WTC11 (cell line): ENCODE results near the gene NAGLU. TPM values are rescaled to one million over a fixed set of nuclear protein-coding genes. Genes with fewer than 3 reads are reported as not detected.

Experiments used
- ATAC-seq: fragments of 200-7000 bp; cut with Tn5 transposase; 2 replicates; pipeline ENCODE4 v1.10.0; 2021; ENCODE audit warnings: mild to moderate bottlenecking, moderate library complexity
- CTCF ChIA-PET: fragments of 300-600 bp; sonication (Branson Sonifier 250); formaldehyde crosslinking; loops from one replicate; lab custom pipeline; 2021; ENCODE audit warnings: antibody characterized with exemption; lab: Charles Lee
- POLR2A ChIA-PET: fragments of 350-600 bp; sonication (Branson Sonifier 250); formaldehyde crosslinking; loops from one replicate; lab custom pipeline; 2021; ENCODE audit warnings: antibody characterized with exemption; lab: Charles Lee
- DNase-seq: peaks from one replicate; pipeline ENCODE4 v3.0.0; 2021; ENCODE audit warnings: low spot score
- H3K27ac Mint-ChIP-seq: 2 replicates; pipeline ENCODE4 v1.8.0; 2021; ENCODE audit warnings: mixed read lengths
- H3K27me3 Mint-ChIP-seq: 2 replicates; pipeline ENCODE4 v1.8.0; 2021; ENCODE audit warnings: low read depth, mild to moderate bottlenecking, moderate library complexity, mixed read lengths
- H3K36me3 Mint-ChIP-seq: 2 replicates; pipeline ENCODE4 v1.8.0; 2021; ENCODE audit warnings: mixed read lengths
- H3K4me1 Mint-ChIP-seq: 2 replicates; pipeline ENCODE4 v1.8.0; 2022; ENCODE audit warnings: mixed read lengths
- H3K4me3 Mint-ChIP-seq: 2 replicates; pipeline ENCODE4 v1.8.0; 2021; ENCODE audit warnings: mild to moderate bottlenecking, moderate library complexity, mixed read lengths
- H3K9me3 Mint-ChIP-seq: 2 replicates; pipeline ENCODE4 v1.8.0; 2021; ENCODE audit warnings: mixed read lengths
- CBFB ChIP-seq: sonication (generic); formaldehyde crosslinking; IDR thresholded peaks from 2 replicates; pipeline ENCODE4 v1.8.1; 2022; ENCODE audit warnings: mild to moderate bottlenecking, low read depth, missing genetic modification reagents
- CREM ChIP-seq: sonication (generic); formaldehyde crosslinking; IDR thresholded peaks from 2 replicates; pipeline ENCODE4 v1.8.1; 2022; ENCODE audit warnings: mild to moderate bottlenecking, missing genetic modification reagents, moderate library complexity
- FOXK1 ChIP-seq: sonication (generic); formaldehyde crosslinking; IDR thresholded peaks from 2 replicates; pipeline ENCODE4 v1.8.0; 2022; ENCODE audit warnings: mild to moderate bottlenecking, moderate library complexity, missing genetic modification reagents
- FOXP1 ChIP-seq: sonication (generic); formaldehyde crosslinking; IDR thresholded peaks from 2 replicates; pipeline ENCODE4 v1.8.0; 2022; ENCODE audit warnings: missing genetic modification reagents, mild to moderate bottlenecking, moderate library complexity, borderline replicate concordance
- NFE2L1 ChIP-seq: sonication (generic); formaldehyde crosslinking; IDR thresholded peaks from 2 replicates; pipeline ENCODE4 v1.8.1; 2023; ENCODE audit warnings: missing genetic modification reagents
- NR1H2 ChIP-seq: sonication (generic); formaldehyde crosslinking; IDR thresholded peaks from 2 replicates; pipeline ENCODE4 v1.9.0; 2021; ENCODE audit warnings: mild to moderate bottlenecking, moderate library complexity, missing genetic modification reagents
- SP1 ChIP-seq: sonication (generic); formaldehyde crosslinking; conservative IDR thresholded peaks from 2 replicates; pipeline ENCODE4 v1.8.1; 2022; ENCODE audit warnings: missing genetic modification reagents
- TEAD4 ChIP-seq: sonication (generic); formaldehyde crosslinking; IDR thresholded peaks from 2 replicates; pipeline ENCODE4 v1.8.0; 2022; ENCODE audit warnings: mild to moderate bottlenecking, missing genetic modification reagents
- ZBTB21 ChIP-seq: sonication (generic); formaldehyde crosslinking; IDR thresholded peaks from 2 replicates; pipeline ENCODE4 v1.8.1; 2023; ENCODE audit warnings: mild to moderate bottlenecking, missing genetic modification reagents, borderline replicate concordance
- ZNF396 ChIP-seq: fragments of 250-450 bp; sonication (Bioruptor Pico); IDR thresholded peaks from 2 replicates; pipeline ENCODE4 v1.8.0; 2021; ENCODE audit warnings: mild to moderate bottlenecking, moderate library complexity, borderline replicate concordance
- total RNA-seq: library from RNA; stranded (reverse); gene quantifications from 3 replicates; pipeline ENCODE4 v1.2.3, GENCODE V29; 2021
- TF ChIP-seq, protein P1 (sequence below): sonication (generic); formaldehyde crosslinking; IDR thresholded peaks from 2 replicates; pipeline ENCODE4 v1.8.0; 2023; ENCODE audit warnings: missing genetic modification reagents, mild to moderate bottlenecking, borderline replicate concordance
- TF ChIP-seq, protein P2 (sequence below): sonication (generic); formaldehyde crosslinking; IDR thresholded peaks from 2 replicates; pipeline ENCODE4 v1.8.1; 2022; ENCODE audit warnings: mild to moderate bottlenecking, moderate library complexity, missing genetic modification reagents
- TF ChIP-seq, protein P3 (sequence below): sonication (generic); formaldehyde crosslinking; IDR thresholded peaks from 2 replicates; pipeline ENCODE4 v1.8.1; 2022; ENCODE audit warnings: low read depth, missing genetic modification reagents, borderline replicate concordance
- TF ChIP-seq, protein P4 (sequence below): sonication (generic); formaldehyde crosslinking; IDR thresholded peaks from 2 replicates; pipeline ENCODE4 v1.8.0; 2023; ENCODE audit warnings: missing genetic modification reagents
- TF ChIP-seq, protein P5 (sequence below): sonication (generic); formaldehyde crosslinking; IDR thresholded peaks from 2 replicates; pipeline ENCODE4 v1.8.0; 2022; ENCODE audit warnings: missing genetic modification reagents
- TF ChIP-seq, protein P6 (sequence below): fragments of 200-600 bp; IDR thresholded peaks from 2 replicates; pipeline ENCODE4 v1.8.0; 2022; ENCODE audit warnings: antibody characterized with exemption
- TF ChIP-seq, protein P7 (sequence below): fragments of 250-450 bp; sonication (Bioruptor Pico); conservative IDR thresholded peaks from 2 replicates; pipeline ENCODE4 v1.9.0; 2021; ENCODE audit warnings: mild to moderate bottlenecking
- TF ChIP-seq, protein P8 (sequence below): sonication (generic); formaldehyde crosslinking; IDR thresholded peaks from 2 replicates; pipeline ENCODE4 v1.8.1; 2023; ENCODE audit warnings: mild to moderate bottlenecking, missing genetic modification reagents

NAGLU gene
- total RNA-seq, 1 experiment from 2014 or later: 39.3 TPM

DNA sequence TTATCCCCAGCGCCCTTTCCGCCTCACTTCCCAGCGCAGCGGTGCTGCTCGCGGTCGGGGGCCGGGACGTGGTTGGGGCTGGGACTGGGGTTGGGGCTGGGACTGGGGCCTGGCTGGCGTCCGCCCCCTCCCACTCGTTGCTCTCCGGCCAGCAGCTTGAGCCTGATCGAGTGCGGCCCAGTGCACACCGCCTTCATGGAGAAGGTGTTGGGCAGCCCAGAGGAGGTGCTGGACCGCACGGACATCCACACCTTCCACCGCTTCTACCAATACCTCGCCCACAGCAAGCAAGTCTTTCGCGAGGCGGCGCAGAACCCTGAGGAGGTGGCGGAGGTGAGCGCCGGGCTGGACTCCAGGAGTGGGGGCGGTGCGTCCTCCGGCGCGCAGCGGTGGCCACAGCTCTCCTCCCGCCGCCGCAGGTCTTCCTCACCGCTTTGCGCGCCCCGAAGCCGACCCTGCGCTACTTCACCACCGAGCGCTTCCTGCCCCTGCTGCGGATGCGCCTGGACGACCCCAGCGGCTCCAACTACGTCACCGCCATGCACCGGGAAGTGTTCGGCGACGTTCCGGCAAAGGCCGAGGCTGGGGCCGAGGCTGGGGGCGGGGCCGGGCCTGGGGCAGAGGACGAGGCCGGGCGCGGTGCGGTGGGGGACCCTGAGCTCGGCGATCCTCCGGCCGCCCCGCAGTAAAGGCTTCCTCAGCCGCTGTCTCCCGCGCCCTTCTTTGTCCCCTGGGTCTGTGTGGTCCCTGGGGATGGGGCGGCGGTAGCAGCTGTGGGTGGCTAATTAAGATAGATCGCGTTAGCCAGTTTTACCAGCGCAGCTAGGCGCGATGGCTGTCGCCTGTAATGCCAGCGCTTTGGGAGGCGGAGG is 18.4 kb downstream of the NAGLU start:
- POLR2A ChIA-PET: interaction anchor here (0.6 to 1.3 kb wide), 6 partner anchors 16 to 129 kb away, joined by 3 to 4 read pairs (median 3); partner anchors contain the start of genes PSMC3IP and TUBG1
- H3K36me3 Mint-ChIP-seq: no peaks in the 10 kb centered on the region
- ATAC-seq (peak; percentile 81), DNase-seq (peak; percentile 93)
- CTCF ChIA-PET: interaction anchor here (0.6 to 2.6 kb wide), 13 partner anchors 9 to 534 kb away, joined by 3 to 22 read pairs (median 4); partner anchors contain the start of genes CNTNAP1, NKIRAS2 and PSMC3IP
- H3K4me3 Mint-ChIP-seq: peak overlapping the region; percentile 85
- peaks cover 12% of the 10 kb centered on the region for H3K4me1 Mint-ChIP-seq
- H3K9me3 Mint-ChIP-seq: no peaks in the 10 kb centered on the region
- H3K27me3 Mint-ChIP-seq: no peaks in the 10 kb centered on the region
- peak overlapping the region; percentile 79 for H3K27ac Mint-ChIP-seq
- TF ChIP-seq, protein P1, sequence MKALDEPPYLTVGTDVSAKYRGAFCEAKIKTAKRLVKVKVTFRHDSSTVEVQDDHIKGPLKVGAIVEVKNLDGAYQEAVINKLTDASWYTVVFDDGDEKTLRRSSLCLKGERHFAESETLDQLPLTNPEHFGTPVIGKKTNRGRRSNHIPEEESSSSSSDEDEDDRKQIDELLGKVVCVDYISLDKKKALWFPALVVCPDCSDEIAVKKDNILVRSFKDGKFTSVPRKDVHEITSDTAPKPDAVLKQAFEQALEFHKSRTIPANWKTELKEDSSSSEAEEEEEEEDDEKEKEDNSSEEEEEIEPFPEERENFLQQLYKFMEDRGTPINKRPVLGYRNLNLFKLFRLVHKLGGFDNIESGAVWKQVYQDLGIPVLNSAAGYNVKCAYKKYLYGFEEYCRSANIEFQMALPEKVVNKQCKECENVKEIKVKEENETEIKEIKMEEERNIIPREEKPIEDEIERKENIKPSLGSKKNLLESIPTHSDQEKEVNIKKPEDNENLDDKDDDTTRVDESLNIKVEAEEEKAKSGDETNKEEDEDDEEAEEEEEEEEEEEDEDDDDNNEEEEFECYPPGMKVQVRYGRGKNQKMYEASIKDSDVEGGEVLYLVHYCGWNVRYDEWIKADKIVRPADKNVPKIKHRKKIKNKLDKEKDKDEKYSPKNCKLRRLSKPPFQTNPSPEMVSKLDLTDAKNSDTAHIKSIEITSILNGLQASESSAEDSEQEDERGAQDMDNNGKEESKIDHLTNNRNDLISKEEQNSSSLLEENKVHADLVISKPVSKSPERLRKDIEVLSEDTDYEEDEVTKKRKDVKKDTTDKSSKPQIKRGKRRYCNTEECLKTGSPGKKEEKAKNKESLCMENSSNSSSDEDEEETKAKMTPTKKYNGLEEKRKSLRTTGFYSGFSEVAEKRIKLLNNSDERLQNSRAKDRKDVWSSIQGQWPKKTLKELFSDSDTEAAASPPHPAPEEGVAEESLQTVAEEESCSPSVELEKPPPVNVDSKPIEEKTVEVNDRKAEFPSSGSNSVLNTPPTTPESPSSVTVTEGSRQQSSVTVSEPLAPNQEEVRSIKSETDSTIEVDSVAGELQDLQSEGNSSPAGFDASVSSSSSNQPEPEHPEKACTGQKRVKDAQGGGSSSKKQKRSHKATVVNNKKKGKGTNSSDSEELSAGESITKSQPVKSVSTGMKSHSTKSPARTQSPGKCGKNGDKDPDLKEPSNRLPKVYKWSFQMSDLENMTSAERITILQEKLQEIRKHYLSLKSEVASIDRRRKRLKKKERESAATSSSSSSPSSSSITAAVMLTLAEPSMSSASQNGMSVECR: 0 out of 2 replicates have a peak, but pooled peaks have one; percentile 53
- TF ChIP-seq, protein P2, sequence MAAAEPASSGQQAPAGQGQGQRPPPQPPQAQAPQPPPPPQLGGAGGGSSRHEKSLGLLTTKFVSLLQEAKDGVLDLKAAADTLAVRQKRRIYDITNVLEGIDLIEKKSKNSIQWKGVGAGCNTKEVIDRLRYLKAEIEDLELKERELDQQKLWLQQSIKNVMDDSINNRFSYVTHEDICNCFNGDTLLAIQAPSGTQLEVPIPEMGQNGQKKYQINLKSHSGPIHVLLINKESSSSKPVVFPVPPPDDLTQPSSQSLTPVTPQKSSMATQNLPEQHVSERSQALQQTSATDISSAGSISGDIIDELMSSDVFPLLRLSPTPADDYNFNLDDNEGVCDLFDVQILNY (CRISPR knock-in tag): 0 out of 2 replicates have a peak, but pooled peaks have one; percentile 10
- TF ChIP-seq, protein P3, sequence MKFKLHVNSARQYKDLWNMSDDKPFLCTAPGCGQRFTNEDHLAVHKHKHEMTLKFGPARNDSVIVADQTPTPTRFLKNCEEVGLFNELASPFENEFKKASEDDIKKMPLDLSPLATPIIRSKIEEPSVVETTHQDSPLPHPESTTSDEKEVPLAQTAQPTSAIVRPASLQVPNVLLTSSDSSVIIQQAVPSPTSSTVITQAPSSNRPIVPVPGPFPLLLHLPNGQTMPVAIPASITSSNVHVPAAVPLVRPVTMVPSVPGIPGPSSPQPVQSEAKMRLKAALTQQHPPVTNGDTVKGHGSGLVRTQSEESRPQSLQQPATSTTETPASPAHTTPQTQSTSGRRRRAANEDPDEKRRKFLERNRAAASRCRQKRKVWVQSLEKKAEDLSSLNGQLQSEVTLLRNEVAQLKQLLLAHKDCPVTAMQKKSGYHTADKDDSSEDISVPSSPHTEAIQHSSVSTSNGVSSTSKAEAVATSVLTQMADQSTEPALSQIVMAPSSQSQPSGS (CRISPR knock-in tag): no peak; the same call in 1 of the 2 replicates
- TF ChIP-seq, protein P4, sequence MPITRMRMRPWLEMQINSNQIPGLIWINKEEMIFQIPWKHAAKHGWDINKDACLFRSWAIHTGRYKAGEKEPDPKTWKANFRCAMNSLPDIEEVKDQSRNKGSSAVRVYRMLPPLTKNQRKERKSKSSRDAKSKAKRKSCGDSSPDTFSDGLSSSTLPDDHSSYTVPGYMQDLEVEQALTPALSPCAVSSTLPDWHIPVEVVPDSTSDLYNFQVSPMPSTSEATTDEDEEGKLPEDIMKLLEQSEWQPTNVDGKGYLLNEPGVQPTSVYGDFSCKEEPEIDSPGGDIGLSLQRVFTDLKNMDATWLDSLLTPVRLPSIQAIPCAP: peak; percentile 67; the same call in 1 of the 2 replicates
- TF ChIP-seq, protein P5, sequence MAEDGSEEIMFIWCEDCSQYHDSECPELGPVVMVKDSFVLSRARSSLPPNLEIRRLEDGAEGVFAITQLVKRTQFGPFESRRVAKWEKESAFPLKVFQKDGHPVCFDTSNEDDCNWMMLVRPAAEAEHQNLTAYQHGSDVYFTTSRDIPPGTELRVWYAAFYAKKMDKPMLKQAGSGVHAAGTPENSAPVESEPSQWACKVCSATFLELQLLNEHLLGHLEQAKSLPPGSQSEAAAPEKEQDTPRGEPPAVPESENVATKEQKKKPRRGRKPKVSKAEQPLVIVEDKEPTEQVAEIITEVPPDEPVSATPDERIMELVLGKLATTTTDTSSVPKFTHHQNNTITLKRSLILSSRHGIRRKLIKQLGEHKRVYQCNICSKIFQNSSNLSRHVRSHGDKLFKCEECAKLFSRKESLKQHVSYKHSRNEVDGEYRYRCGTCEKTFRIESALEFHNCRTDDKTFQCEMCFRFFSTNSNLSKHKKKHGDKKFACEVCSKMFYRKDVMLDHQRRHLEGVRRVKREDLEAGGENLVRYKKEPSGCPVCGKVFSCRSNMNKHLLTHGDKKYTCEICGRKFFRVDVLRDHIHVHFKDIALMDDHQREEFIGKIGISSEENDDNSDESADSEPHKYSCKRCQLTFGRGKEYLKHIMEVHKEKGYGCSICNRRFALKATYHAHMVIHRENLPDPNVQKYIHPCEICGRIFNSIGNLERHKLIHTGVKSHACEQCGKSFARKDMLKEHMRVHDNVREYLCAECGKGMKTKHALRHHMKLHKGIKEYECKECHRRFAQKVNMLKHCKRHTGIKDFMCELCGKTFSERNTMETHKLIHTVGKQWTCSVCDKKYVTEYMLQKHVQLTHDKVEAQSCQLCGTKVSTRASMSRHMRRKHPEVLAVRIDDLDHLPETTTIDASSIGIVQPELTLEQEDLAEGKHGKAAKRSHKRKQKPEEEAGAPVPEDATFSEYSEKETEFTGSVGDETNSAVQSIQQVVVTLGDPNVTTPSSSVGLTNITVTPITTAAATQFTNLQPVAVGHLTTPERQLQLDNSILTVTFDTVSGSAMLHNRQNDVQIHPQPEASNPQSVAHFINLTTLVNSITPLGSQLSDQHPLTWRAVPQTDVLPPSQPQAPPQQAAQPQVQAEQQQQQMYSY (CRISPR knock-in tag): 0 out of 2 replicates have a peak, but pooled peaks have one; percentile 16
- TF ChIP-seq CBFB (CRISPR knock-in tag): peak; percentile 97
- TF ChIP-seq ZNF396 (CRISPR knock-in tag): no peak
- peak; percentile 88 for TF ChIP-seq SP1 (CRISPR knock-in tag)
- TF ChIP-seq ZBTB21 (CRISPR knock-in tag): peak; percentile 96
- TF ChIP-seq, protein P6, sequence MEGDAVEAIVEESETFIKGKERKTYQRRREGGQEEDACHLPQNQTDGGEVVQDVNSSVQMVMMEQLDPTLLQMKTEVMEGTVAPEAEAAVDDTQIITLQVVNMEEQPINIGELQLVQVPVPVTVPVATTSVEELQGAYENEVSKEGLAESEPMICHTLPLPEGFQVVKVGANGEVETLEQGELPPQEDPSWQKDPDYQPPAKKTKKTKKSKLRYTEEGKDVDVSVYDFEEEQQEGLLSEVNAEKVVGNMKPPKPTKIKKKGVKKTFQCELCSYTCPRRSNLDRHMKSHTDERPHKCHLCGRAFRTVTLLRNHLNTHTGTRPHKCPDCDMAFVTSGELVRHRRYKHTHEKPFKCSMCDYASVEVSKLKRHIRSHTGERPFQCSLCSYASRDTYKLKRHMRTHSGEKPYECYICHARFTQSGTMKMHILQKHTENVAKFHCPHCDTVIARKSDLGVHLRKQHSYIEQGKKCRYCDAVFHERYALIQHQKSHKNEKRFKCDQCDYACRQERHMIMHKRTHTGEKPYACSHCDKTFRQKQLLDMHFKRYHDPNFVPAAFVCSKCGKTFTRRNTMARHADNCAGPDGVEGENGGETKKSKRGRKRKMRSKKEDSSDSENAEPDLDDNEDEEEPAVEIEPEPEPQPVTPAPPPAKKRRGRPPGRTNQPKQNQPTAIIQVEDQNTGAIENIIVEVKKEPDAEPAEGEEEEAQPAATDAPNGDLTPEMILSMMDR: no peak
- peak; percentile 11; the same call in 1 of the 2 replicates for TF ChIP-seq FOXP1 (CRISPR knock-in tag)
- TF ChIP-seq FOXK1 (CRISPR knock-in tag): peak; percentile 89
- TF ChIP-seq NFE2L1 (CRISPR knock-in tag): peak; percentile 64; the same call in 1 of the 2 replicates
- TF ChIP-seq, protein P7, sequence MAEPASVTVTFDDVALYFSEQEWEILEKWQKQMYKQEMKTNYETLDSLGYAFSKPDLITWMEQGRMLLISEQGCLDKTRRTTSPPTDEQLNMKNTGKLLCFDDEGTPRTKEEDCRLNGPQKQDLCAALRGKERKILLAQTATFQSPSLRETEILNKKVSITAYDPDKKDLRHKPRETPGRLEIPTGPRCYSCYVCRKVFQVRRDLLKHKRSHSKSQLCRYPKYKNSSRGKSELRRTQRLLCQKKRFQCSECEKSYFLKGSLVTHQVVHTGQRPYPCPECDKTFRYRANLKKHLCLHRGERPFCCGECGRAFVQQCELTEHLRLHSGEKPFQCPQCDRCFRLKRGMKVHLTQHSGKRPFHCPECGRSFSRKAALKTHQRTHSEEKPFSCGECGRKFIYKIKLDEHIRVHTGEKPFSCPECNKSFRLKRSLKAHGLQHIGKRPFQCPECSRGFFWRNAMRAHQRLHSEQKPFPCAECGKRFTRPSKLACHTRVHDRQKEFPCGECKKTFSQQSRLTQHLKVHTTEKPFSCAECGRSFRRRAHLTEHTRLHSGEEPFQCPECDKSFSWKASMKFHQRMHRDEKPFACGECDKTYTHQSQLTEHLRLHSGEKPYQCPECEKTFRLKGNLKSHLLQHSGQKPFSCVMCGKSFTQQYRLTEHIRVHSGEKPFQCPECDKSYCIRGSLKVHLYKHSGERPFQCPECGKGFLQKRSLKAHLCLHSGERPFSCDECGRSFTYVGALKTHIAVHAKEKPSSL (CRISPR knock-in tag): no peak
- TF ChIP-seq, protein P8, sequence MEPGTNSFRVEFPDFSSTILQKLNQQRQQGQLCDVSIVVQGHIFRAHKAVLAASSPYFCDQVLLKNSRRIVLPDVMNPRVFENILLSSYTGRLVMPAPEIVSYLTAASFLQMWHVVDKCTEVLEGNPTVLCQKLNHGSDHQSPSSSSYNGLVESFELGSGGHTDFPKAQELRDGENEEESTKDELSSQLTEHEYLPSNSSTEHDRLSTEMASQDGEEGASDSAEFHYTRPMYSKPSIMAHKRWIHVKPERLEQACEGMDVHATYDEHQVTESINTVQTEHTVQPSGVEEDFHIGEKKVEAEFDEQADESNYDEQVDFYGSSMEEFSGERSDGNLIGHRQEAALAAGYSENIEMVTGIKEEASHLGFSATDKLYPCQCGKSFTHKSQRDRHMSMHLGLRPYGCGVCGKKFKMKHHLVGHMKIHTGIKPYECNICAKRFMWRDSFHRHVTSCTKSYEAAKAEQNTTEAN (CRISPR knock-in tag): peak; percentile 30; the same call in 1 of the 2 replicates
- no peak for TF ChIP-seq NR1H2 (CRISPR knock-in tag)
- peak; percentile 89; the same call in 1 of the 2 replicates for TF ChIP-seq CREM (CRISPR knock-in tag)
- no peak for TF ChIP-seq TEAD4
